Measurements from ENCODE around the gene PACRGL. TPM values are rescaled to one million over a fixed set of nuclear protein-coding genes. Genes with fewer than 3 reads are reported as not detected.

The PACRGL gene
- total and polyA plus RNA-seq, 9 of the 15 experiments (the other 6 are each of a cell fraction or from before 2014, with no cell fraction given), result 6.6 to 55.0 (median 27.5) TPM

DNA sequence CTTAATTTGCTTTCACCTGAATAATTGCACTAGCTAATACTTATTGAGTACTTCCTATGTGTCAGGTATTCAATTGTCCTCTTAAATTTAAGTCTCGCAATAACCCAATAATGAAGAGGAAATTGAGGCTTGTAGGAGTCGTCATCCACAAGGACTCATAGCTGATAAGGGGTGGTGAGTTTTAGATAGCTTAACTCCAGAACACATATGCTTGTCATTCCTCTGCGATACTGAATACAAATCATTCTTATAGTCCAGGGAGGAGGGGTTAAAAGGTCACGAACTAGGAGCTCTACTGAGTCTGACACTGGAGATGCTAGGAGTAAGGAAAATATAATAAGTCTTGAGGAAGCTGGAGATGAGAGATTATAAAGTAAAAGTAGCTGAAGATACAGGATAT is 1.4 kb upstream of the PACRGL start (continued):
- TF ChIP-seq, protein P1, sequence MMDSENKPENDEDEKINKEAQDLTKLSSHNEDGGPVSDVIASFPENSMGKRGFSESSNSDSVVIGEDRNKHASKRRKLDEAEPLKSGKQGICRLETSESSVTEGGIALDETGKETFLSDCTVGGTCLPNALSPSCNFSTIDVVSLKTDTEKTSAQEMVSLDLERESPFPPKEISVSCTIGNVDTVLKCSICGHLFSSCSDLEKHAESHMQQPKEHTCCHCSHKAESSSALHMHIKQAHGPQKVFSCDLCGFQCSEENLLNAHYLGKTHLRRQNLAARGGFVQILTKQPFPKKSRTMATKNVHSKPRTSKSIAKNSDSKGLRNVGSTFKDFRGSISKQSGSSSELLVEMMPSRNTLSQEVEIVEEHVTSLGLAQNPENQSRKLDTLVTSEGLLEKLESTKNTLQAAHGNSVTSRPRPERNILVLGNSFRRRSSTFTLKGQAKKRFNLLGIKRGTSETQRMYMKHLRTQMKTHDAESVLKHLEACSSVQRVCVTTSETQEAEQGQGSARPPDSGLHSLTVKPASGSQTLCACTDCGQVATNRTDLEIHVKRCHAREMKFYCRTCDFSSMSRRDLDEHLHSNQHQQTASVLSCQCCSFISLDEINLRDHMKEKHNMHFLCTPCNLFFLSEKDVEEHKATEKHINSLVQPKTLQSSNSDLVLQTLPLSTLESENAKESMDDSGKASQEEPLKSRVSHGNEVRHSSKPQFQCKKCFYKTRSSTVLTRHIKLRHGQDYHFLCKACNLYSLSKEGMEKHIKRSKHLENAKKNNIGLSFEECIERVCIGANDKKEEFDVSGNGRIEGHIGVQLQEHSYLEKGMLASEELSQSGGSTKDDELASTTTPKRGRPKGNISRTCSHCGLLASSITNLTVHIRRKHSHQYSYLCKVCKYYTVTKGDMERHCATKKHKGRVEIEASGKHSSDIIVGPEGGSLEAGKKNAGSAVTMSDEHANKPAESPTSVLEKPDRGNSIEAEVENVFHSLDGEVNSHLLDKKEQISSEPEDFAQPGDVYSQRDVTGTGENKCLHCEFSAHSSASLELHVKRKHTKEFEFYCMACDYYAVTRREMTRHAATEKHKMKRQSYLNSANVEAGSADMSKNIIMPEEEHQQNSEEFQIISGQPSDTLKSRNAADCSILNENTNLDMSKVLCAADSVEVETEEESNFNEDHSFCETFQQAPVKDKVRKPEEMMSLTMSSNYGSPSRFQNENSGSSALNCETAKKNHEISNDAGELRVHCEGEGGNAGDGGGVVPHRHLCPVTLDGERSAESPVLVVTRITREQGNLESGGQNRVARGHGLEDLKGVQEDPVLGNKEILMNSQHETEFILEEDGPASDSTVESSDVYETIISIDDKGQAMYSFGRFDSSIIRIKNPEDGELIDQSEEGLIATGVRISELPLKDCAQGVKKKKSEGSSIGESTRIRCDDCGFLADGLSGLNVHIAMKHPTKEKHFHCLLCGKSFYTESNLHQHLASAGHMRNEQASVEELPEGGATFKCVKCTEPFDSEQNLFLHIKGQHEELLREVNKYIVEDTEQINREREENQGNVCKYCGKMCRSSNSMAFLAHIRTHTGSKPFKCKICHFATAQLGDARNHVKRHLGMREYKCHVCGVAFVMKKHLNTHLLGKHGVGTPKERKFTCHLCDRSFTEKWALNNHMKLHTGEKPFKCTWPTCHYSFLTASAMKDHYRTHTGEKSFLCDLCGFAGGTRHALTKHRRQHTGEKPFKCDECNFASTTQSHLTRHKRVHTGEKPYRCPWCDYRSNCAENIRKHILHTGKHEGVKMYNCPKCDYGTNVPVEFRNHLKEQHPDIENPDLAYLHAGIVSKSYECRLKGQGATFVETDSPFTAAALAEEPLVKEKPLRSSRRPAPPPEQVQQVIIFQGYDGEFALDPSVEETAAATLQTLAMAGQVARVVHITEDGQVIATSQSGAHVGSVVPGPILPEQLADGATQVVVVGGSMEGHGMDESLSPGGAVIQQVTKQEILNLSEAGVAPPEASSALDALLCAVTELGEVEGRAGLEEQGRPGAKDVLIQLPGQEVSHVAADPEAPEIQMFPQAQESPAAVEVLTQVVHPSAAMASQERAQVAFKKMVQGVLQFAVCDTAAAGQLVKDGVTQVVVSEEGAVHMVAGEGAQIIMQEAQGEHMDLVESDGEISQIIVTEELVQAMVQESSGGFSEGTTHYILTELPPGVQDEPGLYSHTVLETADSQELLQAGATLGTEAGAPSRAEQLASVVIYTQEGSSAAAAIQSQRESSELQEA (IDR thresholded peaks at IDR 0.05; ENCODE audit: low read depth), result no peak
- TF ChIP-seq TEAD4 (IDR thresholded peaks at IDR 0.05; ENCODE audit: low read length), result peak; percentile 97
- no peak for TF ChIP-seq TEAD4 (CRISPR knock-in tag; IDR thresholded peaks at IDR 0.05; ENCODE audit: borderline replicate concordance)
- TF ChIP-seq, protein P2, sequence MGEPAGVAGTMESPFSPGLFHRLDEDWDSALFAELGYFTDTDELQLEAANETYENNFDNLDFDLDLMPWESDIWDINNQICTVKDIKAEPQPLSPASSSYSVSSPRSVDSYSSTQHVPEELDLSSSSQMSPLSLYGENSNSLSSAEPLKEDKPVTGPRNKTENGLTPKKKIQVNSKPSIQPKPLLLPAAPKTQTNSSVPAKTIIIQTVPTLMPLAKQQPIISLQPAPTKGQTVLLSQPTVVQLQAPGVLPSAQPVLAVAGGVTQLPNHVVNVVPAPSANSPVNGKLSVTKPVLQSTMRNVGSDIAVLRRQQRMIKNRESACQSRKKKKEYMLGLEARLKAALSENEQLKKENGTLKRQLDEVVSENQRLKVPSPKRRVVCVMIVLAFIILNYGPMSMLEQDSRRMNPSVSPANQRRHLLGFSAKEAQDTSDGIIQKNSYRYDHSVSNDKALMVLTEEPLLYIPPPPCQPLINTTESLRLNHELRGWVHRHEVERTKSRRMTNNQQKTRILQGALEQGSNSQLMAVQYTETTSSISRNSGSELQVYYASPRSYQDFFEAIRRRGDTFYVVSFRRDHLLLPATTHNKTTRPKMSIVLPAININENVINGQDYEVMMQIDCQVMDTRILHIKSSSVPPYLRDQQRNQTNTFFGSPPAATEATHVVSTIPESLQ (CRISPR knock-in tag; IDR thresholded peaks at IDR 0.05), result no peak
- no peak; the same call in 1 of the 2 replicates for TF ChIP-seq SMAD4 (CRISPR knock-in tag; conservative IDR thresholded peaks at IDR 0.05)
- TF ChIP-seq HNRNPLL (IDR thresholded peaks at IDR 0.05; ENCODE audit: low read depth, low read length, poor library complexity, severe bottlenecking), result no peak
- no peak for TF ChIP-seq FIP1L1 (IDR thresholded peaks at IDR 0.05; ENCODE audit: low read depth, low read length, poor library complexity, severe bottlenecking)
- TF ChIP-seq RBM15 (IDR thresholded peaks at IDR 0.05; ENCODE audit: insufficient read depth, low read length), result no peak
- TF ChIP-seq, protein P3, sequence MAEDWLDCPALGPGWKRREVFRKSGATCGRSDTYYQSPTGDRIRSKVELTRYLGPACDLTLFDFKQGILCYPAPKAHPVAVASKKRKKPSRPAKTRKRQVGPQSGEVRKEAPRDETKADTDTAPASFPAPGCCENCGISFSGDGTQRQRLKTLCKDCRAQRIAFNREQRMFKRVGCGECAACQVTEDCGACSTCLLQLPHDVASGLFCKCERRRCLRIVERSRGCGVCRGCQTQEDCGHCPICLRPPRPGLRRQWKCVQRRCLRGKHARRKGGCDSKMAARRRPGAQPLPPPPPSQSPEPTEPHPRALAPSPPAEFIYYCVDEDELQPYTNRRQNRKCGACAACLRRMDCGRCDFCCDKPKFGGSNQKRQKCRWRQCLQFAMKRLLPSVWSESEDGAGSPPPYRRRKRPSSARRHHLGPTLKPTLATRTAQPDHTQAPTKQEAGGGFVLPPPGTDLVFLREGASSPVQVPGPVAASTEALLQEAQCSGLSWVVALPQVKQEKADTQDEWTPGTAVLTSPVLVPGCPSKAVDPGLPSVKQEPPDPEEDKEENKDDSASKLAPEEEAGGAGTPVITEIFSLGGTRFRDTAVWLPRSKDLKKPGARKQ (CRISPR knock-in tag; IDR thresholded peaks at IDR 0.05), result no peak
- no peak for TF ChIP-seq ZNF699 (CRISPR knock-in tag; IDR thresholded peaks at IDR 0.05; ENCODE audit: insufficient replicate concordance)
- no peak for TF ChIP-seq ZNF583 (CRISPR knock-in tag; IDR thresholded peaks at IDR 0.05)
- no peak for TF ChIP-seq CHD4 (IDR thresholded peaks at IDR 0.05; ENCODE audit: insufficient read depth, insufficient replicate concordance, low read depth, low read length, poor library complexity, severe bottlenecking)
- no peak for TF ChIP-seq ZNF77 (CRISPR knock-in tag; IDR thresholded peaks at IDR 0.05)
- TF ChIP-seq SMAD3 (CRISPR knock-in tag; conservative IDR thresholded peaks at IDR 0.05), result 0 out of 2 replicates have a peak, but pooled peaks have one; percentile 32
- TF ChIP-seq MYNN (IDR thresholded peaks at IDR 0.05), result 0 out of 2 replicates have a peak, but pooled peaks have one; percentile 24
- no peak for TF ChIP-seq MYNN (CRISPR knock-in tag; IDR thresholded peaks at IDR 0.05)
- no peak for TF ChIP-seq ZNF785 (CRISPR knock-in tag; IDR thresholded peaks at IDR 0.05)
- TF ChIP-seq PHB (CRISPR knock-in tag; IDR thresholded peaks at IDR 0.05), result no peak
